GOT3 (cell line): ENCODE measurements around the gene ADCY4.

Experiments
- DNase-seq: peaks from one replicate; lab custom pipeline; 2025; ENCODE audit warnings: mixed read lengths; lab: John Stamatoyannopoulos, UW

ADCY4 gene

GRCh38 chr14:24296341-24297157 is 38.3 kb downstream of the ADCY4 start:
- DNase-seq, result no peak

GRCh38 chr14:24293525-24293924 is 41.3 kb downstream of the ADCY4 start:
- no peak for DNase-seq

- no peak for DNase-seq
Observed at GRCh38 chr14:24292118-24292807, 42.6 kb downstream of the ADCY4 start.

GRCh38 chr14:24291446-24292117 is 43.3 kb downstream of the ADCY4 start:
- no peak for DNase-seq

GRCh38 chr14:24290746-24291145 is 44.1 kb downstream of the ADCY4 start:
- no peak for DNase-seq

GRCh38 chr14:24289649-24290280 is 45.1 kb downstream of the ADCY4 start:
- no peak for DNase-seq

- no peak for DNase-seq
Observed at GRCh38 chr14:24286996-24287395, 47.9 kb downstream of the ADCY4 start.

- DNase-seq, result no peak
Observed at GRCh38 chr14:24285351-24285750, 49.5 kb downstream of the ADCY4 start.

- no peak for DNase-seq
Observed at GRCh38 chr14:24284501-24285035, 50.3 kb downstream of the ADCY4 start.

GRCh38 chr14:24283796-24284460 is 50.9 kb downstream of the ADCY4 start:
- no peak for DNase-seq

- no peak for DNase-seq
Observed at GRCh38 chr14:24282736-24283135, 52.1 kb downstream of the ADCY4 start.

GRCh38 chr14:24281636-24282035 is 53.2 kb downstream of the ADCY4 start:
- DNase-seq, result no peak

GRCh38 chr14:24280797-24281460 is 53.9 kb downstream of the ADCY4 start:
- no peak for DNase-seq

- DNase-seq, result no peak
Observed at GRCh38 chr14:24279301-24280186, 55.3 kb downstream of the ADCY4 start.

GRCh38 chr14:24278424-24278823 is 56.4 kb downstream of the ADCY4 start:
- DNase-seq, result no peak

- no peak for DNase-seq
Observed at GRCh38 chr14:24277606-24278321, 57.1 kb downstream of the ADCY4 start.

GRCh38 chr14:24277071-24277470 is 57.8 kb downstream of the ADCY4 start:
- DNase-seq, result no peak

GRCh38 chr14:24274101-24274543 is 60.7 kb downstream of the ADCY4 start:
- DNase-seq, result no peak

- no peak for DNase-seq
Observed at GRCh38 chr14:24273422-24273998, 61.4 kb downstream of the ADCY4 start.
